HCT116 (cell line): ENCODE results near the gene HOTAIR.

ENCODE experiments used
- CEBPB ChIP-seq: IDR thresholded peaks from 2 replicates; pipeline ENCODE4 v1.6.1; 2012; ENCODE audit warnings: low read depth
- CTCF ChIP-seq, 3 experiments: fragments of 200-600 bp in 1 of 3; sonication (generic) in 1 of 3; IDR thresholded peaks in 2 of 3; conservative IDR thresholded peaks in 1 of 3; 2 replicates each; pipeline ENCODE4 v1.5.1; 2012 to 2017; ENCODE audit warnings: low read depth in 2 of 3, low read length in 2 of 3, antibody characterized with exemption in 1 of 3, borderline replicate concordance in 1 of 3, control low read depth in 1 of 3, mild to moderate bottlenecking in 1 of 3, mixed read lengths in 1 of 3, mixed run types in 1 of 3, moderate library complexity in 1 of 3; ENCODE audit not compliant: insufficient read depth in 1 of 3
- EZH2 ChIP-seq: fragments of 200-600 bp; sonication (generic); IDR thresholded peaks from 2 replicates; pipeline ENCODE4 v1.6.1; 2017; ENCODE audit warnings: antibody characterized with exemption, mixed run types
- EZH2phosphoT487 ChIP-seq: fragments of 200-600 bp; IDR thresholded peaks from 2 replicates; pipeline ENCODE4 v1.6.1; 2018; ENCODE audit warnings: antibody characterized with exemption, borderline replicate concordance
- MAX ChIP-seq: IDR thresholded peaks from 2 replicates; pipeline ENCODE4 v1.6.1; 2012
- POLR2A ChIP-seq: IDR thresholded peaks from 2 replicates; pipeline ENCODE4 v1.7.0; 2011; ENCODE audit warnings: borderline replicate concordance; ENCODE audit not compliant: insufficient read depth, insufficient read length; ENCODE audit errors: extremely low read depth

DNA sequence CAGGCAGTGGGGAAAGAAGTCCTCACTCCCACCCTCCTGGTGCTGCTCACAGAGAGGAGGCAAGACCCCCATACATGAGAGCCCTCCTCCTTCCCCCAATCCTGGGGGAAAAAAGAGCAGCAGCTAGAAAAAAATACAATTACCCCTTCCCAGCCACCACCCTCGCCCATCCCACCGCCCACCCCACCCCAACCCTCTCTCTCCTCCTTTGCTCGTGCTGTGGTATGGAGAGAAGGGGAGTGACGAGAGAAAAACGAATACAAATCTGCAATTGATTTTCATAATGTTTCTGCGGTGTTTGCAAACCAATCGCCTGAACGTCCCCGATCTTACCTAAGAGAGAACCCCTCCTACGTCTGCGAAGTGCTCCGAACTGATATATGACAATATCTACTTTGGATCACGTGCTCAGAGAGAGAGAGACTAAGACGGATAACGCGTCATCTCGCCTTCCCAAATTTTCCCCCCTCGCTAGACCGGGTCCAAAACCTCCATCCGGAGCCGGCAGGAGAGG lies 2.0 kb downstream of the HOTAIR start, which contains the start of gene HOXC11:
- TF ChIP-seq CEBPB, result no peak
- TF ChIP-seq EZH2phosphoT487, result no peak
- no peak for TF ChIP-seq EZH2
- no peak for TF ChIP-seq CTCF (IDR thresholded peaks at IDR 0.05 in 2 of 3, conservative IDR thresholded peaks at IDR 0.05 in 1 of 3; ENCODE audit: borderline replicate concordance in 1 of 3, insufficient read depth in 1 of 3, low read depth in 2 of 3, low read length in 2 of 3)
- TF ChIP-seq MAX, result no peak
- TF ChIP-seq POLR2A, result no peak
